ENCODE results near the gene HEG1.

GRCh38 chr3:124981472-124981871 is 74.3 kb downstream of the HEG1 start:
- no peak for TF ChIP-seq CTCF (IDR thresholded peaks at IDR 0.05)
- TF ChIP-seq POLR2A (IDR thresholded peaks at IDR 0.05) = no peak
